GM13976 (cell line): Measurements from ENCODE around the gene IL1RAPL2.

ENCODE experiments used
- DNase-seq: peaks from one replicate; pipeline ENCODE4 v3.0.0; 2012; ENCODE audit warnings: low spot score
- CTCF ChIP-seq: IDR thresholded peaks from 2 replicates; pipeline ENCODE4 v1.5.1; 2012; ENCODE audit warnings: borderline replicate concordance, mild to moderate bottlenecking; ENCODE audit not compliant: insufficient read depth; ENCODE audit errors: extremely low read depth, missing control alignments, control extremely low read depth
- in situ Hi-C: fragments of 300-500 bp; cut with MboI; formaldehyde crosslinking; loops from one replicate; pipeline ENCODE4 v1.12.0; 2022; ENCODE audit warnings: low sequenced_read_pairs, mixed read lengths, inconsistent platforms; ENCODE audit not compliant: unreplicated experiment

IL1RAPL2 gene

GRCh38 chrX:105618393-105619101, 1052.5 kb downstream of the IL1RAPL2 start:
- TF ChIP-seq CTCF, result no peak
- DNase-seq, result no peak
- in situ Hi-C loops, result no loop called here

GRCh38 chrX:105634180-105634579, 1068.2 kb downstream of the IL1RAPL2 start:
- TF ChIP-seq CTCF, result no peak
- no peak for DNase-seq
- in situ Hi-C loops, result no loop called here

- no peak for TF ChIP-seq CTCF
- in situ Hi-C loops, result no loop called here
- DNase-seq, result no peak
These were observed 1069.8 kb downstream of the IL1RAPL2 start for GRCh38 chrX:105635794-105636193.

GRCh38 chrX:105636667-105637066, 1070.7 kb downstream of the IL1RAPL2 start:
- no peak for TF ChIP-seq CTCF
- no peak for DNase-seq
- in situ Hi-C loops, result no loop called here

- no peak for DNase-seq
- no peak for TF ChIP-seq CTCF
- in situ Hi-C loops, result no loop called here
These were observed 1079.8 kb downstream of the IL1RAPL2 start for GRCh38 chrX:105645667-105646357.

- DNase-seq, result no peak
- in situ Hi-C loops, result no loop called here
- TF ChIP-seq CTCF, result no peak
These were observed 1080.8 kb downstream of the IL1RAPL2 start for GRCh38 chrX:105646592-105647372.
